GM19023 (cell line): ENCODE measurements around the gene ADPRM.

ENCODE experiments used
- ATAC-seq: cut with Tn5 transposase; IDR thresholded peaks from one replicate; pipeline ENCODE4 v1.9.1; 2021; ENCODE audit warnings: mild to moderate bottlenecking, moderate library complexity; ENCODE audit not compliant: unreplicated experiment

The ADPRM gene

DNA sequence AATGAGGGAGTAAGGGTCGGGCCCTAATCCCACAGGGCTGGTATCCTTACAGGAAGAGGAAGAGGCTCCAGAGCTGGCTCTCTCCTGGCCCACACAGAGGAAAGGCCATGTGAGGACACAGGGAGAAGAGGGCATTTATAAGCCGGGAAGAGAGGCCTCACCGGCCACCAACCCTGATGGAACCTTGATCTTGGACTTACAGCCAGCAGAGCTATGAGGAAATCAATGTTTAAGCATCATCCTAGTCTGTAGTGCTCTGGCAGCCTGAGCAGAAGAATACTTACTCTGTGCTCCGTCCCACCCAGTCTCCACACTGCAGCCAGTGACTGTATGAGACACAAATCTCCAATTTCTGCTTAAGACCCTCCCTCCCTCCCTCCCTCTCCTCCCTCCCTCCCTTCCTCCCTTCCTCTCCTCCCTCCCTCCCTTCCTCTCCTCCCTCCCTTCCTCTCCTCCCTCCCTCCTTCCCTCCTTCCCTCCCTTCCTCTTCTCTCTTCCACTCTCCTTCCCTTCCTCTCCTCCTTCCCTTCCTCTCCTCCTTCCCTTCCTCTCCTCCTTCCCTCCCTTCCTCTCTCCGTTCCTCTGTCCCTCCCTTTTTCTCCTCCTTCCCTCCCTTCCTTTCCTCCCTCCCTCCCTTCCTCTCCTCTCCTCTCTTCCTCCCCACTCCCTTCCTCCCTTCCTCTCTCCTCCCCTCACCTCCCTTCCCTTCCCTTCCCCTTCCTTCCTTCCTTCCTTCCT is 41.3 kb downstream of the ADPRM start:
- no peak for ATAC-seq

GRCh38 chr17:10739386-10739785 is 42.0 kb downstream of the ADPRM start:
- no peak for ATAC-seq

- no peak for ATAC-seq
Observed at GRCh38 chr17:10741416-10742135, 44.2 kb downstream of the ADPRM start.

DNA sequence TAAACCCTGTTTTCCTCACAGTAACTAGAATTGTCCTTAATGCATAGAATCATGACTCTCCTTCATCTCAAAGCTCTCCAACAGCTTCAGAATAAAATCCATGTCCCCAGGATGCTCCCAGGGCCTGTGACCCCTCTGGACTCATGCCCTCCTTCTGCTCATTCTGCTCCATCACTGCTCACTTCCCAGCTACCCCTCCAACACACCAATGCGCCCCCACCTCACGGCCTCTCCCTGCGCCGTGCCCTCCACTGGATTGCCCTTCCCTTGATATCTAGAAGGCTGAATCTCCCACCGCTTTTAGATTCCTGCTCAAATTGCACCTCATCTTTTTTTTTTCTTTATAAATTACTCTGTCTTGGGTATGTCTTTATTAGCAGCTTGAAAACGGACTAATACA is 45.0 kb downstream of the ADPRM start:
- no peak for ATAC-seq

GRCh38 chr17:10743316-10744009 is 46.1 kb downstream of the ADPRM start:
- no peak for ATAC-seq

- ATAC-seq = no peak
Observed at GRCh38 chr17:10744501-10745000, 47.2 kb downstream of the ADPRM start.

- no peak for ATAC-seq
Observed at GRCh38 chr17:10745231-10745630, 47.8 kb downstream of the ADPRM start.

GRCh38 chr17:10748531-10749181 is 51.3 kb downstream of the ADPRM start:
- no peak for ATAC-seq

DNA sequence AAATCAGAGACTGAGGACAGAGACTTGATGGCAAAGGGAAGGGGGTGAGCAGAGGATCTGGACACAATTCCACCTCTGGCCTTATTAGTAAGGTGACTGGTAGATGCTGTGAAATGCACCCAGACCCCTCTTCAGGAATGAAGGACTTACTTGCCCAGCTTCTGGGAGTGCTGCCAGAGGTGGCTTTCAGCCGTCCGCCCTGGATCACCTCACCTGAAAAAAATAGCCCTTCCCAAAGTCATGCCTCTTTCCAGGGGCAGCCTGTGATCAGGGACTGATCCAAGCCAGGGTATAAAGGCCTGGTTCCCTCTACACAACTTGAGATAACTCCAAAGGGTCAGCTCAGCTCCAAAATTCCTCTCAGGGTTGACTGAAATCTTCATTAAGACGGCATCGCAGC is 52.8 kb downstream of the ADPRM start:
- ATAC-seq = no peak

- ATAC-seq = no peak
Observed at GRCh38 chr17:10751563-10751962, 54.2 kb downstream of the ADPRM start.

GRCh38 chr17:10752696-10753095 is 55.3 kb downstream of the ADPRM start:
- ATAC-seq = no peak

DNA sequence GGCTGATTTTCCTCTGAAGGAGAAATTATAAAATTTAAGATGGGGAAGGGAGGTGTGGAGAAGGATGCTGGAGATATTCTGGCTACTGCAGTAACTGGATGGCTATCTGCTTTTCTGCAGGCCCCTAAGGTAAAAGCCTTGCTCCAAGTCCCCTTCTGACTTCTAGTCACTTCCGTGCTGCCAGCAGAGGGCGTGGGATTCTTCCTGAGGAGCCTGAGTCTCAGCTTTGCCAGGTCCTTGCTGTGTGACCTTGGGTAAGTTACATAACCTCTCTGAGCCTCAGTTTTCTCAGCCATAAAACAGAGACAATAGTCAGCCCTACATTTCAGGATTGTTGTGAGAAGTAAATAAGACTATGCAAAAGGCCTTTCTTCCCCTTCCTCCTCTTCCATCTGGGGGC is 56.7 kb downstream of the ADPRM start:
- ATAC-seq = no peak

DNA sequence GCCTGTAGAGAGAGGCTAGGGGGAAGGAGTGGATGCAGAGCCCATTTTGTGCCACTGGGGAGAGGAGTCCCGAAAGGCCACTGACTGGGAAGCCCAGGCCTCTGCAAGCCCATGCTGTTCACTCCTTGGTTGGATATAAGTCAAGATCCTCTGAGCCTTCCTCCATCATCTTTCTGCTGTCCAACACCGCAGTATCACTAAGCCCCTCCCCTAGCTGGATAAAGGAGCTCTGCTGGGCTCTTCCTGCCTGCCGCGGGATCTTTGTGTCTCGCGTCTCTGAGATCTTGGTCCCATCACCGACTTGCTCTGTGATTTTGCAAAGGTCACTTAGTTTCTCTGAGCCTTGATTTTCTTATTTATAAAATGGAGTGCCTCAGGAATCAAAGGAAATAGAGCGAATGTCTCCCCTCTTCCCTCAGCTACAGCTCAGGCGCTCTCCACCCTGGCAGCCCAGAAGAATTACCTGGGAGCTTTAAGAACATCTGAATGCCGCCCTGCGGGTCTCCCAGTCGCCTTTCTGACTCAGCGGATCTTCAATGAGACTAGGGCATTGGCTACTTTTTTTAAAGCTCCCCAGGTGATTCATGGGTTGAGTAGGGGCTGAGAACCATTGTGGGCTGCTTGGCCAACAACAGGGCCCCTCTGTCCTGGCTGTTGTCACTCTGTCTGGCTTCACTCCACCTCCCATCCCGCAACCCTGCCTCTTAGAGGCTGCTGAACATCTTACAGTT is 57.6 kb downstream of the ADPRM start:
- no peak for ATAC-seq

DNA sequence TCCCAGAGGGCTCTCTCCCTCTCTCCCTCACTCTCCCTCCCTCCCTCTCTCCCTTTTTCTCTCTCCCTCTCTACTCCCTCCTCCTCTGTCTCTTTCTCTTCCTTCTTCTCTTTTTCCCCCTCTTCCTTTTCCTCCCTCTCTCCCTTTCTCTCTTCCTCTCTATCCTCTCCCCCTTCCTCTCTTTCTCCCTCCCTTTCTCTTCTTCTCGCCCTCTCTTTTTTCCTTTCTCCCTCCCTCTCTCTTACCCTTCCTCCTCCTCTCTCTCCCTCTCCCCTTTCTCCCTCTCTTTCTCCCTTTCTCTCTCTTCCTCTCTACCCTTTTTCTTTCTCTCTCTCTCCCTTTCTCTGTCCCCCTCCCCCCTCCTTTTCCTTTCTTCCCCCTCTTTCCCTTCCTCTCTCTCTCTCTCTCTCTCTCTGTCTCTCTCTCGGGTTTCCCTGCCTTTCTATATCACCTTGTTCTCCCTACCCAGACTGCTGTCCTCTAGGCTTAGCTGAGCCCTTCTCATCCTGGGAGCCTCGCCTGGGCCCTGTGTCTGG is 58.3 kb downstream of the ADPRM start:
- no peak for ATAC-seq

DNA sequence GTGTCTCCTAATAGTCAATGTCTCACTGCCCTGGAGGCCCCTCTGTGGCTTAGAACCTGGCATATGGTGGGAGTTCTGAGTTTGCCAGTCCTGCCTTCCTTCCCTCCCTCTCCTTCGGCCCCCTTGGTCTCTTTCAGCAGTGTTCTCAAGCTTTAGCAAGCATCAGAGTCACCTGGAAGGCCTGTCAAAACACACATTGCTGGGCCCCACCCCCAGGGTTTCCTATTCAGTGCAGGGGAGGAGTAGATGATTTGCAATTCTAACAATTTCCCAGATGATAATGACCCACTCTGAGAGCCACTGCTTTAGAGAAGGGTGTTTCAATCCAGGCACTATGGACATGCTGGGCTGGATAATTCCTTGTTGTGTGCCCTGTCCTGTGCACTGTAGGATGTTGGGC is 58.8 kb downstream of the ADPRM start:
- no peak for ATAC-seq

DNA sequence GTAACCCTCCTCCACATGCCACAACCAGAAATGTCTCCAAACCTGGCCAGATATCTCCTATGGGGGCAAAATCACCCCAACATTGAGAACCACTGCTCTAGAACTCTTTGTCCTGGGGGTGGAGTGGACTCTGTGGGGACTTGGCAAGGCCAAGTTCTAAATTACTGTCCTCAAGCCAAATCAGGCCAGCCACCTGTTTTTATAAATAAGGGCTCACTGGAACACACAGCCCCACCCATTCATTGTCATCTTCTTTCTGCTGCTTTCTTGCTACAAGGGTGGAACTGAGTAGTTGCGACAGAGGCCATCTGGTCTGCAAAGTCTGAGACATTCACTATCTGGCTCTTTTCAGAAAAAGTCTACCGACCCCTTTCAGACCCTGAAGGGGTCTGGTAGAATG is 59.2 kb downstream of the ADPRM start:
- no peak for ATAC-seq

GRCh38 chr17:10757067-10757466 is 59.7 kb downstream of the ADPRM start:
- no peak for ATAC-seq

- no peak for ATAC-seq
Observed at GRCh38 chr17:10757647-10758046, 60.3 kb downstream of the ADPRM start.

GRCh38 chr17:10758062-10758461 is 60.7 kb downstream of the ADPRM start:
- ATAC-seq = no peak
